HepG2 (cell line): ENCODE data around the gene C4B. TPM values are rescaled to one million over a fixed set of nuclear protein-coding genes. Genes with fewer than 3 reads are reported as not detected.

Experiments
- BORCS8-MEF2B ChIP-seq: sonication (generic); formaldehyde crosslinking; IDR thresholded peaks from 2 replicates; pipeline ENCODE4 v1.8.0; 2022; ENCODE audit warnings: mild to moderate bottlenecking, missing genetic modification reagents
- CTCF ChIP-seq: sonication (generic); formaldehyde crosslinking; IDR thresholded peaks from 2 replicates; pipeline ENCODE4 v1.5.0; 2020; ENCODE audit warnings: mild to moderate bottlenecking, missing genetic modification reagents, moderate library complexity
- DZIP1 ChIP-seq: sonication (generic); formaldehyde crosslinking; IDR thresholded peaks from 2 replicates; pipeline ENCODE4 v1.5.0; 2020; ENCODE audit warnings: mild to moderate bottlenecking, missing genetic modification reagents
- HDAC6 ChIP-seq: fragments of 200-600 bp; sonication (generic); IDR thresholded peaks from 2 replicates; pipeline ENCODE4 v1.7.0; 2017; ENCODE audit warnings: mild to moderate bottlenecking, antibody characterized with exemption, low read length, low read depth
- MATR3 ChIP-seq: sonication (generic); formaldehyde crosslinking; IDR thresholded peaks from 2 replicates; pipeline ENCODE4 v1.4.0; 2020; ENCODE audit warnings: missing genetic modification reagents
- MED13 ChIP-seq: sonication (generic); formaldehyde crosslinking; IDR thresholded peaks from 2 replicates; pipeline ENCODE4 v1.5.0; 2020; ENCODE audit warnings: missing genetic modification reagents
- MEIS1 ChIP-seq: sonication (generic); formaldehyde crosslinking; IDR thresholded peaks from 2 replicates; pipeline ENCODE4 v1.9.0; 2021; ENCODE audit warnings: mild to moderate bottlenecking, missing genetic modification reagents, moderate library complexity, borderline replicate concordance
- POLR2AphosphoS2 ChIP-seq: IDR thresholded peaks from 2 replicates; pipeline ENCODE4 v1.6.1; 2011; ENCODE audit warnings: low read depth, low read length, improper control_type of control experiment
- STAT6 ChIP-seq: sonication (generic); formaldehyde crosslinking; IDR thresholded peaks from 2 replicates; pipeline ENCODE4 v1.4.0; 2020; ENCODE audit warnings: missing genetic modification reagents, mild to moderate bottlenecking, borderline replicate concordance
- ZNF136 ChIP-seq: sonication (generic); formaldehyde crosslinking; IDR thresholded peaks from 2 replicates; pipeline ENCODE4 v1.8.1; 2022; ENCODE audit warnings: low read depth, mild to moderate bottlenecking, moderate library complexity, missing genetic modification reagents
- ZNF160 ChIP-seq: sonication (generic); formaldehyde crosslinking; IDR thresholded peaks from 2 replicates; pipeline ENCODE4 v1.8.0; 2022; ENCODE audit warnings: mild to moderate bottlenecking, inconsistent platforms, missing genetic modification reagents
- ZNF34 ChIP-seq: sonication (generic); formaldehyde crosslinking; IDR thresholded peaks from 2 replicates; pipeline ENCODE4 v1.4.0; 2020; ENCODE audit warnings: mild to moderate bottlenecking, missing genetic modification reagents, borderline replicate concordance
- ZNF512B ChIP-seq: sonication (generic); formaldehyde crosslinking; IDR thresholded peaks from 2 replicates; pipeline ENCODE4 v1.5.1; 2020; ENCODE audit warnings: missing genetic modification reagents, mild to moderate bottlenecking, borderline replicate concordance
- ZNF556 ChIP-seq: sonication (generic); formaldehyde crosslinking; IDR thresholded peaks from 2 replicates; pipeline ENCODE4 v1.4.0; 2020; ENCODE audit warnings: mild to moderate bottlenecking, missing genetic modification reagents, borderline replicate concordance
- ZNF589 ChIP-seq: sonication (generic); formaldehyde crosslinking; conservative IDR thresholded peaks from 2 replicates; pipeline ENCODE4 v1.8.0; 2022; ENCODE audit warnings: mild to moderate bottlenecking, moderate library complexity, missing genetic modification reagents
- ZNF691 ChIP-seq: sonication (generic); formaldehyde crosslinking; IDR thresholded peaks from 2 replicates; pipeline ENCODE4 v1.4.0; 2020; ENCODE audit warnings: missing genetic modification reagents, low read depth, mild to moderate bottlenecking, borderline replicate concordance
- polyA plus RNA-seq, 8 experiments: library from polyadenylated mRNA; depleted of rRNA in 3 of 8; stranded (reverse) in 7 of 8; unstranded in 1 of 8; fragments of >200 nt; fragmentation: Illumina TruSeq in 4 of 8; extraction: Trizol in 4 of 8; gene quantifications; 2 replicates each; pipeline versions ENCODE4 v1.2.1 to v1.2.3, GENCODE V29; 2011 to 2016; ENCODE audit warnings: low read depth in 4 of 8, missing spikeins in 1 of 8, mixed read lengths in 1 of 8; ENCODE audit not compliant: insufficient read depth in 1 of 8
- total RNA-seq, 5 experiments: library from RNA; depleted of rRNA; stranded (reverse); fragments of >200 nt; fragmentation: Illumina TruSeq; extraction: Trizol; gene quantifications; 2 replicates each; pipeline ENCODE4 v1.2.3, GENCODE V29; 2016; ENCODE audit warnings: low read depth in 1 of 5

Gene C4B
- total and polyA plus RNA-seq, 2 of the 13 experiments (the other 11 are each of a cell fraction or from before 2014, with no cell fraction given) = 167 to 538 TPM

- TF ChIP-seq MEIS1 (CRISPR knock-in tag) = no peak
- 0 out of 2 replicates have a peak, but pooled peaks have one; percentile 16 for TF ChIP-seq ZNF691 (CRISPR knock-in tag)
- TF ChIP-seq ZNF136 (CRISPR knock-in tag) = no peak
- peak; percentile 58; the same call in 1 of the 2 replicates for TF ChIP-seq BORCS8-MEF2B (CRISPR knock-in tag)
- peak; percentile 65; the same call in 1 of the 2 replicates for TF ChIP-seq ZNF512B (CRISPR knock-in tag)
- 0 out of 2 replicates have a peak, but pooled peaks have one; percentile 19 for TF ChIP-seq ZNF556 (CRISPR knock-in tag)
- 0 out of 2 replicates have a peak, but pooled peaks have one; percentile 3 for TF ChIP-seq CTCF (CRISPR knock-in tag)
- TF ChIP-seq DZIP1 (CRISPR knock-in tag) = peak; percentile 8; the same call in 1 of the 2 replicates
- no peak; the same call in 1 of the 2 replicates for TF ChIP-seq POLR2AphosphoS2
- 0 out of 2 replicates have a peak, but pooled peaks have one; percentile 88 for TF ChIP-seq MATR3 (CRISPR knock-in tag)
- 0 out of 2 replicates have a peak, but pooled peaks have one; percentile 21 for TF ChIP-seq ZNF589 (CRISPR knock-in tag)
- 0 out of 2 replicates have a peak, but pooled peaks have one; percentile 27 for TF ChIP-seq MED13 (CRISPR knock-in tag)
- 0 out of 2 replicates have a peak, but pooled peaks have one; percentile 23 for TF ChIP-seq ZNF34 (CRISPR knock-in tag)
- peak; percentile 86; the same call in 1 of the 2 replicates for TF ChIP-seq ZNF160 (CRISPR knock-in tag)
- no peak for TF ChIP-seq HDAC6
- TF ChIP-seq STAT6 (CRISPR knock-in tag) = peak; percentile 21; the same call in 1 of the 2 replicates
Measured at GRCh38 chr6:31972709-31973350, 41.8 kb upstream of the C4B start (continued).
